IMR-90 (cell line): ENCODE data around the gene HAS3. TPM values are rescaled to one million over a fixed set of nuclear protein-coding genes. Genes with fewer than 3 reads are reported as not detected.
"Not testable (repeated sequence)": the region's sequence is repeated elsewhere in the genome, so short reads cannot be mapped to it uniquely, and the experiment has no call there.

ENCODE experiments used
- ATAC-seq: fragments of 200-7000 bp; cut with Tn5 transposase; 2 replicates; pipeline ENCODE4 v1.9.1; 2020; ENCODE audit warnings: low read depth, mild to moderate bottlenecking, moderate library complexity
- BruUV-seq: library from RNA; stranded (reverse); fragments of 400-500 nt; replicated peaks from 2 replicates; lab custom pipeline; 2021; lab: Mats Ljungman, UMichigan
- CTCF ChIA-PET: fragments of 300-600 bp; formaldehyde crosslinking; extraction: SDS; loops from one replicate; lab custom pipeline; 2021; ENCODE audit warnings: antibody characterized with exemption; lab: Yijun Ruan, JAX
- POLR2A ChIA-PET: fragments of 300-600 bp; sonication (Branson Sonifier 250); formaldehyde crosslinking; loops from one replicate; lab custom pipeline; 2022; ENCODE audit warnings: antibody characterized with exemption; ENCODE audit not compliant: unreplicated experiment; lab: Charles Lee
- DNase-seq: peaks from one replicate; pipeline ENCODE4 v3.0.0; 2013
- H2AFZ ChIP-seq: replicated peaks from 2 replicates; pipeline ENCODE3; 2013; ENCODE audit warnings: low read length, mild to moderate bottlenecking; ENCODE audit not compliant: poor library complexity
- H2AK5ac ChIP-seq: 2 replicates; pipeline ENCODE4 v1.6.1; 2013; ENCODE audit warnings: low read depth, low read length, inconsistent platforms
- H2AK9ac ChIP-seq: replicated peaks from 2 replicates; pipeline ENCODE3; 2013; ENCODE audit warnings: mild to moderate bottlenecking, low read depth, low read length, moderate library complexity; ENCODE audit not compliant: poor library complexity
- H2BK120ac ChIP-seq: 2 replicates; pipeline ENCODE4 v1.6.1; 2013; ENCODE audit warnings: low read depth, low read length, inconsistent platforms
- H2BK15ac ChIP-seq: 3 replicates; pipeline ENCODE4 v1.6.1; 2013; ENCODE audit warnings: low read depth, low read length, inconsistent platforms
- H2BK20ac ChIP-seq: 2 replicates; pipeline ENCODE4 v1.6.1; 2013; ENCODE audit warnings: low read depth, mild to moderate bottlenecking, inconsistent platforms, low read length, moderate library complexity
- H2BK5ac ChIP-seq: 2 replicates; pipeline ENCODE4 v1.6.1; 2013; ENCODE audit warnings: mild to moderate bottlenecking, low read depth, low read length, inconsistent platforms; ENCODE audit not compliant: poor library complexity, severe bottlenecking
- H3K14ac ChIP-seq: replicated peaks from 2 replicates; pipeline ENCODE4 v1.6.1; 2013; ENCODE audit warnings: low read depth, low read length, inconsistent platforms
- H3K18ac ChIP-seq: 2 replicates; pipeline ENCODE4 v1.6.1; 2013; ENCODE audit warnings: low read depth, low read length, control low read depth
- H3K23ac ChIP-seq: 2 replicates; pipeline ENCODE4 v1.6.1; 2013; ENCODE audit warnings: low read depth, low read length, inconsistent platforms
- H3K27ac ChIP-seq: 2 replicates; pipeline ENCODE4 v1.5.1; 2013; ENCODE audit warnings: mild to moderate bottlenecking, control low read depth, low read length; ENCODE audit not compliant: insufficient read depth
- H3K27me3 ChIP-seq: 2 replicates; pipeline ENCODE4 v1.6.1; 2013; ENCODE audit warnings: low read length; ENCODE audit not compliant: control insufficient read depth, insufficient read depth
- H3K36me3 ChIP-seq: 2 replicates; pipeline ENCODE4 v1.6.1; 2013; ENCODE audit warnings: low read length, mixed read lengths; ENCODE audit not compliant: control insufficient read depth, insufficient read depth
- H3K4ac ChIP-seq: 2 replicates; pipeline ENCODE4 v1.6.1; 2013; ENCODE audit warnings: low read depth, low read length, inconsistent platforms
- H3K4me1 ChIP-seq: 2 replicates; pipeline ENCODE4 v1.6.1; 2013; ENCODE audit warnings: low read length, mixed read lengths; ENCODE audit not compliant: control insufficient read depth, insufficient read depth
- H3K4me2 ChIP-seq: 2 replicates; pipeline ENCODE4 v1.6.1; 2013; ENCODE audit warnings: low read depth, mild to moderate bottlenecking, control low read depth, low read length, moderate library complexity
- H3K4me3 ChIP-seq: 2 replicates; pipeline ENCODE4 v1.5.1; 2013; ENCODE audit warnings: low read depth, mild to moderate bottlenecking, control low read depth, low read length, moderate library complexity; ENCODE audit not compliant: insufficient read depth
- H3K56ac ChIP-seq: 2 replicates; pipeline ENCODE4 v1.6.1; 2013; ENCODE audit warnings: low read length, inconsistent platforms; ENCODE audit not compliant: insufficient read depth; ENCODE audit errors: extremely low read depth
- H3K79me1 ChIP-seq, 2 experiments: 2 replicates each; pipeline ENCODE4 v1.6.1; 2013; ENCODE audit warnings: low read length in 2 of 2, inconsistent platforms in 1 of 2, low read depth in 1 of 2
- H3K9ac ChIP-seq: 2 replicates; pipeline ENCODE4 v1.6.1; 2013; ENCODE audit warnings: low read depth, low read length, control low read depth
- H3K9me1 ChIP-seq: 2 replicates; pipeline ENCODE4 v1.6.1; 2013; ENCODE audit warnings: low read length, inconsistent platforms; ENCODE audit not compliant: insufficient read depth
- H3K9me3 ChIP-seq: 2 replicates; pipeline ENCODE4 v1.6.1; 2013; ENCODE audit warnings: low read length; ENCODE audit not compliant: control insufficient read depth, insufficient read depth
- H4K20me1 ChIP-seq: 2 replicates; pipeline ENCODE4 v1.6.1; 2013; ENCODE audit warnings: low read length, inconsistent platforms; ENCODE audit not compliant: insufficient read depth
- H4K5ac ChIP-seq: 2 replicates; pipeline ENCODE4 v1.6.1; 2013; ENCODE audit warnings: mild to moderate bottlenecking, low read depth, low read length, control low read depth
- H4K8ac ChIP-seq, 2 experiments: 2 replicates each; pipeline ENCODE4 v1.6.1; 2013; ENCODE audit warnings: low read depth in 2 of 2, low read length in 2 of 2, control low read depth in 1 of 2, inconsistent platforms in 1 of 2
- H4K91ac ChIP-seq: 2 replicates; pipeline ENCODE4 v1.6.1; 2013; ENCODE audit warnings: low read depth, low read length, inconsistent platforms; ENCODE audit not compliant: insufficient read depth
- CEBPB ChIP-seq: IDR thresholded peaks from 2 replicates; pipeline ENCODE4 v1.6.1; 2012; ENCODE audit warnings: low read depth, low read length, improper control_type of control experiment
- CHD1 ChIP-seq: IDR thresholded peaks from 2 replicates; pipeline ENCODE4 v1.6.1; 2012; ENCODE audit warnings: low read depth, low read length, improper control_type of control experiment
- FOS ChIP-seq: fragments of 150-350 bp; IDR thresholded peaks from 2 replicates; pipeline ENCODE4 v1.6.1; 2016; ENCODE audit warnings: low read depth, low read length
- MXI1 ChIP-seq: IDR thresholded peaks from 2 replicates; pipeline ENCODE4 v1.6.1; 2012; ENCODE audit warnings: low read depth, mild to moderate bottlenecking, low read length, moderate library complexity, borderline replicate concordance
- WGBS, 2 experiments: methylation state at CpG; one replicate each; pipeline versions ENCODE4 v1.1.5 to v1.1.7; 2013; ENCODE audit warnings: missing lambda C conversion rate in 2 of 2; ENCODE audit not compliant: insufficient read length in 1 of 2; ENCODE audit errors: extremely low coverage in 2 of 2; 5-methylcytosine and 5-hydroxymethylcytosine counted together
- dilution Hi-C: fragments of 300-500 bp; cut with HindIII; formaldehyde crosslinking; loops from one replicate; pipeline ENCODE4 v1.14.3; 2018; ENCODE audit warnings: low sequenced_read_pairs; ENCODE audit not compliant: unreplicated experiment
- in situ Hi-C: fragments of 300-500 bp; cut with MboI; formaldehyde crosslinking; loops from 3 replicates; pipeline ENCODE4 v1.14.3; 2019; ENCODE audit warnings: low sequenced_read_pairs, inconsistent platforms, mixed read lengths
- intact Hi-C: fragments of 100-400 bp; cut with micrococcal nuclease; formaldehyde crosslinking; loops from 2 replicates; pipeline ENCODE4 v1.10.0; 2022
- polyA plus RNA-seq, 3 experiments: library from polyadenylated mRNA; depleted of rRNA; stranded (reverse); fragments of >200 nt; gene quantifications; 2 replicates each; pipeline ENCODE4 v1.2.3, GENCODE V29; 2012; ENCODE audit warnings: low replicate concordance in 1 of 3
- total RNA-seq: library from RNA; depleted of rRNA; stranded (reverse); fragments of >200 nt; gene quantifications from 2 replicates; pipeline ENCODE4 v1.2.3, GENCODE V29; 2012

Gene HAS3
- total and polyA plus RNA-seq, 2 of the 4 experiments (the other 2 are of a cell fraction), result 0.36 to 0.97 TPM

DNA sequence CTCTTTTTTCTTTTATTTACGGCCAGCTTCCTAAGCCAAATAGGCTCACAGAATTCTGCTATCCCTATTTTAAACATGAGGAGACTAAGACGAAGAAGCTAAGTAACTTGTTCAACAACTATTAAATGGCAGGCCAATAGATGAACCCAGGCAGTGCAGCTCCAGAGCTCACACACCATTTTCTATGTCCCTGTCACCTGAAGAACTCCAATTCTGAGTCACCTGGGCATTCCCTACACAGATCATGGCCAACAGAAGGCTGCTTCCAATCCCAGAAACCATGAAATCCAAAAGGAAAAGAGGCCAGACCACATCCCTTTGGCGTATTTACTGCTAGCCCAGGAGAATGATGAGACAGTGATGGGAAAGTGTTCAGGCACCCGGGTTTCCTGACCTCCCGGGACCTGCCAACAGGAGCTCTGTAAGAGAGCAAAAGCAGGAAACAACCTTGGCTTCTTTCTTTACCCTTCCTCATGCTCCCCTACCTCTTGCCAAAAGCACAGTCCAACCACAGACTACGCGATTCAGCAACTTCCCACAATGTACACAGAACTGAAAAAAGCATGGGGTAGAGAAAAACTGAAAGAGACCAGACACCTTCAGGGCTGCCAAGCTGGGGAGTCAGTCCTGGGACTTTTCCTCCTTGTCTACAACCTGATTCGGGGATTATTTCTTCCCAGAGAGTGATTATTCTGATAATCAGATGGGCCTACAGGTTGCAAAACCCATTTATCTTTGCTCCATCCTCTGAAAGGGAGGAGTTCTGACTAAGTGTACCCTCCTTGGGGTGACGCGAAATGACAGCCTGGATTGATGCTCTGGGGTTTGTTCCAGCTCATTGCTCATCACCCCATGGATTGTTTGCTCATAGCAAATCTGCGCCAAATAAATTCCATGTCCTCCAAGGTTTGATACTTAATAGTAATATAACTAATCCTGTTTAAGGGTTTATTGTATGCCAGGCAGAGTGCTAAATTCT, 47.8 kb upstream of the HAS3 start:
- Histone ChIP-seq H2BK15ac (no peak overlapping the region; the same call in 2 of the 3 replicates), H4K8ac (0 out of 4 replicates have a peak overlapping the region, but pooled peaks of 1 of the 2 experiments have one; percentile 24), H3K9ac (no peak overlapping the region), H2BK20ac (peak overlapping the region; percentile 55), H3K14ac (peak overlapping the region; percentile 7; the same call in 1 of the 2 replicates), H2AK9ac (peak overlapping the region; percentile 67), H3K27me3 (no peaks in the 10 kb centered on the region), H3K79me1 (0 out of 4 replicates have a peak, but pooled peaks cover 0 to 5% of the 10 kb centered on the region in 2 experiments), H2AFZ (no peak overlapping the region), H3K56ac (no peak overlapping the region), H3K9me1 (peaks cover 12% of the 10 kb centered on the region; the same call in 1 of the 2 replicates), H3K4ac (peak overlapping the region; percentile 42; the same call in 1 of the 2 replicates), H3K4me2 (0 out of 2 replicates have a peak overlapping the region, but pooled peaks have one; percentile 5), H2BK120ac (0 out of 2 replicates have a peak overlapping the region, but pooled peaks have one; percentile 34), H3K4me1 (peaks cover 9% of the 10 kb centered on the region), H3K9me3 (no peaks in the 10 kb centered on the region), H4K20me1 (no peaks in the 10 kb centered on the region), H2AK5ac (peak overlapping the region; percentile 57; the same call in 1 of the 2 replicates), H3K18ac (no peak overlapping the region), H3K27ac (no peak overlapping the region), H3K4me3 (no peak overlapping the region), H3K23ac (no peak overlapping the region), H2BK5ac (peak overlapping the region; percentile 41), H4K5ac (0 out of 2 replicates have a peak overlapping the region, but pooled peaks have one; percentile 22), H3K36me3 (no peaks in the 10 kb centered on the region), H4K91ac (peak overlapping the region; percentile 11; the same call in 1 of the 2 replicates)
- POLR2A ChIA-PET, result interaction anchor here (0.7 kb wide), 1 partner anchor 161 kb away, joined by 6 read pairs; no protein-coding TSS in a partner anchor
- dilution Hi-C loops, result no loop called here
- no peak for TF ChIP-seq MXI1
- TF ChIP-seq FOS, result peak; percentile 5; the same call in 1 of the 2 replicates
- TF ChIP-seq CEBPB, result peak; percentile 72
- no peak for TF ChIP-seq CHD1
- WGBS, 2 experiments, result 8% methylated on average over 2 of the region's 11 CpGs; no CpG with 5 or more reads in 1 of the 2 experiments
- BruUV-seq, result no TSS peak
- in situ Hi-C loops, result no loop called here
- ATAC-seq (peak; percentile 79), DNase-seq (peak; percentile 91)
- CTCF ChIA-PET, result interaction anchor here (0.6 to 1.5 kb wide), 2 partner anchors 14 to 25 kb away, joined by 4 read pairs; no protein-coding TSS in a partner anchor
- intact Hi-C loops, result no loop called here

GRCh38 chr16:69063491-69063890, 42.0 kb upstream of the HAS3 start:
- intact Hi-C loops, H3K9ac ChIP-seq, H3K14ac ChIP-seq, in situ Hi-C loops, H2BK120ac ChIP-seq, BruUV-seq, H2BK15ac ChIP-seq, H2AK9ac ChIP-seq, dilution Hi-C loops, H2AFZ ChIP-seq, DNase-seq, H3K4me1 ChIP-seq, H2BK20ac ChIP-seq, H2BK5ac ChIP-seq, ATAC-seq, H2AK5ac ChIP-seq, H3K9me1 ChIP-seq, H3K36me3 ChIP-seq, H3K56ac ChIP-seq, H3K23ac ChIP-seq, H3K4me3 ChIP-seq, CTCF ChIA-PET, H3K4me2 ChIP-seq, H3K79me1 ChIP-seq, H3K27me3 ChIP-seq, H3K9me3 ChIP-seq, H4K5ac ChIP-seq, H4K8ac ChIP-seq, POLR2A ChIA-PET, H3K4ac ChIP-seq, H4K91ac ChIP-seq, H3K27ac ChIP-seq, H3K18ac ChIP-seq, H4K20me1 ChIP-seq: not testable (repeated sequence)
- no CpG with 5 or more reads among the region's 8 CpGs for WGBS, 2 experiments
